IMR-90 (cell line): ENCODE results near the gene DUSP9. TPM values are rescaled to one million over a fixed set of nuclear protein-coding genes. Genes with fewer than 3 reads are reported as not detected.

Experiments used
- ATAC-seq: fragments of 200-7000 bp; cut with Tn5 transposase; 2 replicates; pipeline ENCODE4 v1.9.1; 2020; ENCODE audit warnings: low read depth, mild to moderate bottlenecking, moderate library complexity
- BruUV-seq: library from RNA; stranded (reverse); fragments of 400-500 nt; replicated peaks from 2 replicates; lab custom pipeline; 2021; lab: Mats Ljungman, UMichigan
- CTCF ChIA-PET: fragments of 300-600 bp; formaldehyde crosslinking; extraction: SDS; loops from one replicate; lab custom pipeline; 2021; ENCODE audit warnings: antibody characterized with exemption; lab: Yijun Ruan, JAX
- POLR2A ChIA-PET: fragments of 300-600 bp; sonication (Branson Sonifier 250); formaldehyde crosslinking; loops from one replicate; lab custom pipeline; 2022; ENCODE audit warnings: antibody characterized with exemption; ENCODE audit not compliant: unreplicated experiment; lab: Charles Lee
- DNase-seq: peaks from one replicate; pipeline ENCODE4 v3.0.0; 2013
- H2AFZ ChIP-seq: replicated peaks from 2 replicates; pipeline ENCODE3; 2013; ENCODE audit warnings: low read length, mild to moderate bottlenecking; ENCODE audit not compliant: poor library complexity
- H2AK5ac ChIP-seq: 2 replicates; pipeline ENCODE4 v1.6.1; 2013; ENCODE audit warnings: low read depth, low read length, inconsistent platforms
- H2AK9ac ChIP-seq: replicated peaks from 2 replicates; pipeline ENCODE3; 2013; ENCODE audit warnings: mild to moderate bottlenecking, low read depth, low read length, moderate library complexity; ENCODE audit not compliant: poor library complexity
- H2BK120ac ChIP-seq: 2 replicates; pipeline ENCODE4 v1.6.1; 2013; ENCODE audit warnings: low read depth, low read length, inconsistent platforms
- H2BK15ac ChIP-seq: 3 replicates; pipeline ENCODE4 v1.6.1; 2013; ENCODE audit warnings: low read depth, low read length, inconsistent platforms
- H2BK20ac ChIP-seq: 2 replicates; pipeline ENCODE4 v1.6.1; 2013; ENCODE audit warnings: low read depth, mild to moderate bottlenecking, inconsistent platforms, low read length, moderate library complexity
- H2BK5ac ChIP-seq: 2 replicates; pipeline ENCODE4 v1.6.1; 2013; ENCODE audit warnings: mild to moderate bottlenecking, low read depth, low read length, inconsistent platforms; ENCODE audit not compliant: poor library complexity, severe bottlenecking
- H3K14ac ChIP-seq: replicated peaks from 2 replicates; pipeline ENCODE4 v1.6.1; 2013; ENCODE audit warnings: low read depth, low read length, inconsistent platforms
- H3K18ac ChIP-seq: 2 replicates; pipeline ENCODE4 v1.6.1; 2013; ENCODE audit warnings: low read depth, low read length, control low read depth
- H3K23ac ChIP-seq: 2 replicates; pipeline ENCODE4 v1.6.1; 2013; ENCODE audit warnings: low read depth, low read length, inconsistent platforms
- H3K27ac ChIP-seq: 2 replicates; pipeline ENCODE4 v1.5.1; 2013; ENCODE audit warnings: mild to moderate bottlenecking, control low read depth, low read length; ENCODE audit not compliant: insufficient read depth
- H3K27me3 ChIP-seq: 2 replicates; pipeline ENCODE4 v1.6.1; 2013; ENCODE audit warnings: low read length; ENCODE audit not compliant: control insufficient read depth, insufficient read depth
- H3K36me3 ChIP-seq: 2 replicates; pipeline ENCODE4 v1.6.1; 2013; ENCODE audit warnings: low read length, mixed read lengths; ENCODE audit not compliant: control insufficient read depth, insufficient read depth
- H3K4ac ChIP-seq: 2 replicates; pipeline ENCODE4 v1.6.1; 2013; ENCODE audit warnings: low read depth, low read length, inconsistent platforms
- H3K4me1 ChIP-seq: 2 replicates; pipeline ENCODE4 v1.6.1; 2013; ENCODE audit warnings: low read length, mixed read lengths; ENCODE audit not compliant: control insufficient read depth, insufficient read depth
- H3K4me2 ChIP-seq: 2 replicates; pipeline ENCODE4 v1.6.1; 2013; ENCODE audit warnings: low read depth, mild to moderate bottlenecking, control low read depth, low read length, moderate library complexity
- H3K4me3 ChIP-seq: 2 replicates; pipeline ENCODE4 v1.5.1; 2013; ENCODE audit warnings: low read depth, mild to moderate bottlenecking, control low read depth, low read length, moderate library complexity; ENCODE audit not compliant: insufficient read depth
- H3K56ac ChIP-seq: 2 replicates; pipeline ENCODE4 v1.6.1; 2013; ENCODE audit warnings: low read length, inconsistent platforms; ENCODE audit not compliant: insufficient read depth; ENCODE audit errors: extremely low read depth
- H3K79me1 ChIP-seq, 2 experiments: 2 replicates each; pipeline ENCODE4 v1.6.1; 2013; ENCODE audit warnings: low read length in 2 of 2, inconsistent platforms in 1 of 2, low read depth in 1 of 2
- H3K9ac ChIP-seq: 2 replicates; pipeline ENCODE4 v1.6.1; 2013; ENCODE audit warnings: low read depth, low read length, control low read depth
- H3K9me1 ChIP-seq: 2 replicates; pipeline ENCODE4 v1.6.1; 2013; ENCODE audit warnings: low read length, inconsistent platforms; ENCODE audit not compliant: insufficient read depth
- H3K9me3 ChIP-seq: 2 replicates; pipeline ENCODE4 v1.6.1; 2013; ENCODE audit warnings: low read length; ENCODE audit not compliant: control insufficient read depth, insufficient read depth
- H4K20me1 ChIP-seq: 2 replicates; pipeline ENCODE4 v1.6.1; 2013; ENCODE audit warnings: low read length, inconsistent platforms; ENCODE audit not compliant: insufficient read depth
- H4K5ac ChIP-seq: 2 replicates; pipeline ENCODE4 v1.6.1; 2013; ENCODE audit warnings: mild to moderate bottlenecking, low read depth, low read length, control low read depth
- H4K8ac ChIP-seq, 2 experiments: 2 replicates each; pipeline ENCODE4 v1.6.1; 2013; ENCODE audit warnings: low read depth in 2 of 2, low read length in 2 of 2, control low read depth in 1 of 2, inconsistent platforms in 1 of 2
- H4K91ac ChIP-seq: 2 replicates; pipeline ENCODE4 v1.6.1; 2013; ENCODE audit warnings: low read depth, low read length, inconsistent platforms; ENCODE audit not compliant: insufficient read depth
- BHLHE40 ChIP-seq: fragments of 150-350 bp; IDR thresholded peaks from 2 replicates; pipeline ENCODE4 v1.6.1; 2016; ENCODE audit warnings: mild to moderate bottlenecking, low read depth, low read length
- CHD1 ChIP-seq: IDR thresholded peaks from 2 replicates; pipeline ENCODE4 v1.6.1; 2012; ENCODE audit warnings: low read depth, low read length, improper control_type of control experiment
- CTCF ChIP-seq: conservative IDR thresholded peaks from 2 replicates; pipeline ENCODE4 v1.5.1; 2012; ENCODE audit warnings: mild to moderate bottlenecking, low read depth, low read length, improper control_type of control experiment
- RAD21 ChIP-seq: IDR thresholded peaks from 2 replicates; pipeline ENCODE4 v1.6.1; 2012; ENCODE audit warnings: low read length, improper control_type of control experiment
- SMC3 ChIP-seq: fragments of 150-350 bp; IDR thresholded peaks from 2 replicates; pipeline ENCODE4 v1.6.1; 2016; ENCODE audit warnings: low read depth, mild to moderate bottlenecking, antibody characterized with exemption, low read length, moderate library complexity
- WGBS, 2 experiments: methylation state at CpG; one replicate each; pipeline versions ENCODE4 v1.1.5 to v1.1.7; 2013; ENCODE audit warnings: missing lambda C conversion rate in 2 of 2; ENCODE audit not compliant: insufficient read length in 1 of 2; ENCODE audit errors: extremely low coverage in 2 of 2; 5-methylcytosine and 5-hydroxymethylcytosine counted together
- dilution Hi-C: fragments of 300-500 bp; cut with HindIII; formaldehyde crosslinking; loops from one replicate; pipeline ENCODE4 v1.14.3; 2018; ENCODE audit warnings: low sequenced_read_pairs; ENCODE audit not compliant: unreplicated experiment
- in situ Hi-C: fragments of 300-500 bp; cut with MboI; formaldehyde crosslinking; loops from 3 replicates; pipeline ENCODE4 v1.14.3; 2019; ENCODE audit warnings: low sequenced_read_pairs, inconsistent platforms, mixed read lengths
- intact Hi-C: fragments of 100-400 bp; cut with micrococcal nuclease; formaldehyde crosslinking; loops from 2 replicates; pipeline ENCODE4 v1.10.0; 2022
- polyA plus RNA-seq, 3 experiments: library from polyadenylated mRNA; depleted of rRNA; stranded (reverse); fragments of >200 nt; gene quantifications; 2 replicates each; pipeline ENCODE4 v1.2.3, GENCODE V29; 2012; ENCODE audit warnings: low replicate concordance in 1 of 3
- total RNA-seq: library from RNA; depleted of rRNA; stranded (reverse); fragments of >200 nt; gene quantifications from 2 replicates; pipeline ENCODE4 v1.2.3, GENCODE V29; 2012
- TF ChIP-seq, protein P1 (sequence below): fragments of 150-350 bp; IDR thresholded peaks from 2 replicates; pipeline ENCODE4 v1.6.1; 2016; ENCODE audit warnings: low read depth, mild to moderate bottlenecking, low read length, moderate library complexity, borderline replicate concordance

DUSP9 gene
- total and polyA plus RNA-seq, 2 of the 4 experiments (the other 2 are of a cell fraction), result under 0.01 to 0.09 TPM

DNA sequence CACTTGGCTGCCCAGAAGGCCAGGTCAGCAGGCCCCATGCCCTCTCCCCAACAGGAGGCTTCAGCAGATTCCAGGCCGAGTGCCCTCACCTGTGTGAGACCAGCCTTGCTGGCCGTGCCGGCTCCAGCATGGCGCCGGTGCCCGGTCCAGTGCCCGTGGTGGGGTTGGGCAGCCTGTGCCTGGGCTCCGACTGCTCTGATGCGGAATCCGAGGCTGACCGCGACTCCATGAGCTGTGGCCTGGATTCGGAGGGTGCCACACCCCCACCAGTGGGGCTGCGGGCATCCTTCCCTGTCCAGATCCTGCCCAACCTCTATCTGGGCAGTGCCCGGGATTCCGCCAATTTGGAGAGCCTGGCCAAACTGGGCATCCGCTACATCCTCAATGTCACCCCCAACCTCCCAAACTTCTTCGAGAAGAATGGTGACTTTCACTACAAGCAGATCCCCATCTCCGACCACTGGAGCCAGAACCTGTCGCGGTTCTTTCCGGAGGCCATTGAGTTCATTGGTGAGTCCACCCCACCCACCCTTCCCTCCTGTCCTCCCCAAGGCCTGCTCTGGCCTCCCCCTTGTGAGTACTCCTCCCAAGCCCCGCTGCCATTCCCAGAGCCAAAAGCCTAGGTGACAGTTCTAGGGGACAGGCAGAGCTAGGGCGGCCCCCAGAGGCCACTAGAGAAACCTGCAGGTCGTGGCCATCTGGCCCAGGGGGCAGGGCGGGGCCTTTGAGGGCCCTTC lies 2.3 kb downstream of the DUSP9 start:
- CTCF ChIA-PET, result no interaction called here
- intact Hi-C loops, result loop anchor here (1.0 kb wide), 1 partner anchor 110 kb away; no protein-coding TSS in a partner anchor
- peaks cover 38% of the 10 kb centered on the region for H3K27me3 ChIP-seq

More for the DNA sequence above, 2.3 kb downstream of the DUSP9 start:
- Histone ChIP-seq H2AK9ac (no peak overlapping the region), H3K56ac (no peak overlapping the region), H4K91ac (no peak overlapping the region), H3K36me3 (no peaks in the 10 kb centered on the region), H3K4me2 (no peak overlapping the region), H3K4me3 (no peak overlapping the region), H3K23ac (no peak overlapping the region), H3K9me3 (peaks cover 3% of the 10 kb centered on the region; the same call in 1 of the 2 replicates), H4K20me1 (no peaks in the 10 kb centered on the region), H3K9ac (no peak overlapping the region), H3K4ac (no peak overlapping the region), H4K8ac (no peak overlapping the region), H3K79me1 (no peaks in the 10 kb centered on the region), H2BK15ac (no peak overlapping the region), H3K4me1 (no peaks in the 10 kb centered on the region), H3K27ac (no peak overlapping the region), H2AFZ (no peak overlapping the region), H3K18ac (no peak overlapping the region), H2AK5ac (no peak overlapping the region), H2BK20ac (no peak overlapping the region), H2BK5ac (no peak overlapping the region), H4K5ac (no peak overlapping the region), H3K14ac (no peak overlapping the region), H3K9me1 (no peaks in the 10 kb centered on the region), H2BK120ac (no peak overlapping the region)
- dilution Hi-C loops, result no loop called here
- no peak for DNase-seq
- TF ChIP-seq RAD21, result peak; percentile 32; the same call in 1 of the 2 replicates
- no peak for TF ChIP-seq CHD1
- no peak for TF ChIP-seq BHLHE40
- TF ChIP-seq, protein P1, sequence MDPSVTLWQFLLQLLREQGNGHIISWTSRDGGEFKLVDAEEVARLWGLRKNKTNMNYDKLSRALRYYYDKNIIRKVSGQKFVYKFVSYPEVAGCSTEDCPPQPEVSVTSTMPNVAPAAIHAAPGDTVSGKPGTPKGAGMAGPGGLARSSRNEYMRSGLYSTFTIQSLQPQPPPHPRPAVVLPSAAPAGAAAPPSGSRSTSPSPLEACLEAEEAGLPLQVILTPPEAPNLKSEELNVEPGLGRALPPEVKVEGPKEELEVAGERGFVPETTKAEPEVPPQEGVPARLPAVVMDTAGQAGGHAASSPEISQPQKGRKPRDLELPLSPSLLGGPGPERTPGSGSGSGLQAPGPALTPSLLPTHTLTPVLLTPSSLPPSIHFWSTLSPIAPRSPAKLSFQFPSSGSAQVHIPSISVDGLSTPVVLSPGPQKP, result no peak
- no peak for TF ChIP-seq SMC3
- TF ChIP-seq CTCF, result peak; percentile 20; the same call in 1 of the 2 replicates
- WGBS, 2 experiments, result 86% methylated on average over 10 of the region's 26 CpGs; no CpG with 5 or more reads in 1 of the 2 experiments
- no TSS peak for BruUV-seq
- in situ Hi-C loops, result no loop called here
- POLR2A ChIA-PET, result no interaction called here
- ATAC-seq, result peak; percentile 56
